Measurements from ENCODE around the gene NTN5.
A peak's percentile ranks its signal among the peaks of the same experiment; 100 is the strongest.

NTN5 gene

DNA sequence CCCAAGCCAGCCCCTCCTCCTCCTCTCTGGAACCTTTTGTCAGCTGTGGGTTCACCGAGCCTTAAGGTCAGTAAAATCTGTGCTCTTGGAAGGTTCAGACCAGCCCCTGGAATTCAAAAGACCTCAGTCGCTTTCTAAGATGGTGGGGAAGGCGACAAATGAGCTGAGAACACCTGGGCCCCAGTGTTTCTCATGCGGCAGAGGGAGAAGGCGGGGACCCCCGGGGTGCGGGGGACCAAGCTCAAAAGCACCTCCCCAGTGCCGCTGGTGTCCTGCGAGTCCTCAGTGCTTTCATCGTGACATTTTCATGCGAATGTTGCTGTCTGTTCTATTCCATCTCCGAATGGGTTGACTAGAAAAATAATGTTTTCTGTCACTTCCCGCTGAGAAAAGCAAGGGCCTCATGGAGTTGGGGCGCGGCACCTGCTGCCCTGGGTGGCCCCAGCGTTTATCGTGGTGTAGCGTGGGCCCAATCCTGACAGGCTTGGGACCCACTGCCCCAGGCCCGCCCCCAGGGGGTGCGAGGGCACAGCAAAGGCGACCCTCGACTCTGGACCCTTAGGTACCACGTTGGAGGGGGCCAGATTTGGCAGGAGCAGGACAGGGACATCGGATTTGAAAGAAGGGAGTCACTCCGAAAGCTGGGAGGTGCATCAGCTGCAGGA is 751 bp upstream of the NTN5 start:
- TF ChIP-seq JUND (IDR thresholded peaks at IDR 0.05; ENCODE audit: low read depth), result no peak
- no peak for DNase-seq (ENCODE audit: low read depth in 1 of 2, low spot score in 1 of 2)
- in situ Hi-C loops (cut with HindIII; ENCODE audit: low pct_unique_long_range_greater_than_20kb, low sequenced_read_pairs), result no loop called here

DNA sequence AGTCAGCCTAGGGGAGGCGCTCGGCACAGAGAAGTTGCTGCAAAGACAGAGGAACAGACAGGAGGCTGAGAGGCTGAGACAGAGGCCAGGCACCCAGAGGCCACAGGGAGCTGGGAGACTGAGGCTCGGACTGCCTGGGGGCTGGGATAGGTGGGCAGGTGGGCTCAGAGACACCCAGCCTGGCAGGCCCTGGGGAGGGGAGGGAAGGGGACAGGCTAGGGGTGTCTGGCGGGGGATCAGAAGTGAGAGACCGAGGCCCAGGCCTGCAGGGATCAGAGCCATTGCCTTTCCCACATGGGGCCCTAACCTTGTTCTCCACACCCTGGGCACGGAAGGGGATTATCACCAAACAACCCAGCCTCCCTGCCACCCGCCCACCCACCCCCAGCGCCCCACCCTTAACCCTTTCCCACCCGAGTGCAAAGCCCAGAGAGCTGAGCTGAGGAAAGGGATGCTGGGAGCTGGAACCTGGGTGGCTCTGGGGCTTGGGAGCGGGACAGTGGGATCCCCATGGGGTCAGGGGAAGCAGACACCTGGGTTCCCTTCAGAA is 1.3 kb downstream of the NTN5 start:
- no peak for TF ChIP-seq JUND (IDR thresholded peaks at IDR 0.05; ENCODE audit: low read depth)
- no peak for DNase-seq (ENCODE audit: low read depth in 1 of 2, low spot score in 1 of 2)
- in situ Hi-C loops (cut with HindIII; ENCODE audit: low pct_unique_long_range_greater_than_20kb, low sequenced_read_pairs), result no loop called here

DNA sequence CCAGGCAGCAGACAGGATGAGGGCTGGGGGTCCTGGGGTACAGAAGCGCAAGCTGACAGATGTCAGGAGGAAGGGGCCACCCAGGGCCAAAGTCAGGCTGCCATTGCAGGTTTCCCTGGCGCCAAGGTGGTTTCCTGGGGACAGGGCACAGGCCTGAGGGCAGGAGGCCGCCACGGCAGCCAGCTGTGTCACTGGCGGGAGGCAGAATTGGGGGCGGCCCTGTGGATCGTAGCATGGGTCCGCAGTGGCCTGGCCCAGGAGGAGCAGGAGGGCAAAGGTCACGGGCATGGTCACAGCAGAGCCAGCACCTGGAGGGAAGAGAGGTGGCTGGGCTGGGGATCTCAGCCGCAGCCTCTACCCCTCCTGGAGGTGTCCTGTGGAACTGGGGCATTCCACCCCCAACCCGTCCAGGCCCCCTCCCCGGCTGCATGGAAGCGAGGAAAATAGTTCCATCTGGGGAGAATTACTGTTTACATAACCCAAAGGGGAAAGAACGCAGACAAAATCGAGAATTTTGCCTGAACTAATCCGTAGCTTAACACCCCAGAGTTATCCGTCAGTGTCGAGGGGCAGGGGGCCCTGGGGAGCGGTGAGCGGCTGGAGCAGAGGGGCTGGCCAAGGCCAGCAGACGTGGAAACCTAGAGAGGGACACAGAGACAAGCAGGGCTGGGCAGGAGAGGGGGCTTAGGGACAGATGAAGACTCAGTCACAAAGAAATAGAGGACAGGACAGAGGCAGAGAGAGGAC is 1.9 kb downstream of the NTN5 start:
- TF ChIP-seq JUND (IDR thresholded peaks at IDR 0.05; ENCODE audit: low read depth), result no peak
- in situ Hi-C loops (cut with HindIII; ENCODE audit: low pct_unique_long_range_greater_than_20kb, low sequenced_read_pairs), result no loop called here
- DNase-seq (ENCODE audit: low read depth in 1 of 2, low spot score in 1 of 2), result no peak

DNA sequence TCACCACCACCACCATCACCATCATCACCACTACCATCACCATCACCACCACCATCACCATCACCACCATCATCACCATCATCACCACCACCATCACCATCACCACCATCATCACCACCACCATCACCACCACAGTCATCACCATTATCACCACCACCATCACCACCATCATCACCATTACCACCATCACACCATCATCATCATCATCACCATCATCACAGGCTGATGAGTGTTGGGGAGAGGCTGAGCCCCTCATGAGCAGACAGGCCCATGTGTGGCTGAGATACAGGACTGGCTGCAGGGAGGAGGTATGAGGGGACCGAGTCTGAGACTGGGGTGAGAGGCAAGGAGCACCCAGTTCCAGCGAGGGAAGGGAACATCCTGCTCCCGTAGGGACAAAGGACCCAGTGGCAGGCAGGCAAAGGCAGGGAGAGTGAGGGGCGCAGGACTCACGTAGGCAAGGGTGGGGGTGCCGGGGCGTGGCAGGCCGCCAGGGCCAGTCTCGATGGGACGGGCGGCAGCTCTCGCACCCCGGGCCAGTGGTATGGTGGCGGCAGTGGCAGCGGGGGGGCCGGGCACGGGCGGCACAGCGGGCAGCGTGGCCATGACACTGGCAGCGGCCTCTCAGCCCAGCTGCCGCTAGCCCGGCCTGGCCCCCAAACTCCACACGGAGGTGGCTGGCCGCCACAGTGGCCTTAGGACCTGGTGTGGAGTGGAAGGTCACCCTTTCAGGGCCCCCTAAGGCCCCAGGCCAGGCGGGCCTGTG is 2.7 kb downstream of the NTN5 start:
- in situ Hi-C loops (cut with HindIII; ENCODE audit: low pct_unique_long_range_greater_than_20kb, low sequenced_read_pairs), result no loop called here
- no peak for TF ChIP-seq JUND (IDR thresholded peaks at IDR 0.05; ENCODE audit: low read depth)
- no peak for DNase-seq (ENCODE audit: low read depth in 1 of 2, low spot score in 1 of 2)

DNA sequence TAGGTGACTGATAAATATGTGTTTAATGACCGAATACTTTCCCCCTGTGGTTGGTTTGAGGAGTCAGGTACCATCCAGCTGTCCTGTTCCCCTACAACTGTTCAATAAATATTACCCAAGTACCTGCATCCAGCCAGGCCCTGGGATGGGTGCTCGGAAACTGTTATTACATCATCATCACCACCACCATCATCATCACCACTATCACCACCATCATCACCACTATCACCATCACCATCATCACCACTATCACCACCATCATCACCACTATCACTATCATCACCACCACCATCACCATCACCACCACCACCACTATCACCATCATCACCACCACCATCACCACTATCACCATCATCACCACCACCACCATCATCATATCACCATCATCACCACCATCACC is 4.1 kb downstream of the NTN5 start:
- DNase-seq (ENCODE audit: low read depth in 1 of 2, low spot score in 1 of 2), result no peak
- no peak for TF ChIP-seq JUND (IDR thresholded peaks at IDR 0.05; ENCODE audit: low read depth)
- in situ Hi-C loops (cut with HindIII; ENCODE audit: low pct_unique_long_range_greater_than_20kb, low sequenced_read_pairs), result no loop called here

DNA sequence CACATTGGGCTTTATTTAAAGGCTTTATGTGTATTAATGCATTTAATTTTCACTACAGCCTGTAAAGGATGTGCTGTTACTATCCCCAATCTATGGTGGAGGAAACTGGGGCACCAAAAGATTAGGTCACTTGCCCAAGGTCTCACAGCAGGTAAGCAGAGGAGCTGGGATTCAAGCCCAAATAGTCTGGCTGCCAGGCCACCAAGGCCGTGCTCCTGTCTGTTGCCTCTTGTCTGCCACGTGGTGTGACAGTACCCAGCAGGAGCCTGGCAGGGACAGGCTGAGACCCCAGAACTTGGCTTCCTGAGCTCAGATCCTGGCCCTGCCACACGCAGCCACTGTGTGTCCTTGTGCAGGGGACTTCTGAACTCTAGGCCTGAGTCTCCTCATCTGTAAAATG is 4.5 kb downstream of the NTN5 start:
- in situ Hi-C loops (cut with HindIII; ENCODE audit: low pct_unique_long_range_greater_than_20kb, low sequenced_read_pairs), result no loop called here
- DNase-seq (ENCODE audit: low read depth in 1 of 2, low spot score in 1 of 2), result no peak
- no peak for TF ChIP-seq JUND (IDR thresholded peaks at IDR 0.05; ENCODE audit: low read depth)

DNA sequence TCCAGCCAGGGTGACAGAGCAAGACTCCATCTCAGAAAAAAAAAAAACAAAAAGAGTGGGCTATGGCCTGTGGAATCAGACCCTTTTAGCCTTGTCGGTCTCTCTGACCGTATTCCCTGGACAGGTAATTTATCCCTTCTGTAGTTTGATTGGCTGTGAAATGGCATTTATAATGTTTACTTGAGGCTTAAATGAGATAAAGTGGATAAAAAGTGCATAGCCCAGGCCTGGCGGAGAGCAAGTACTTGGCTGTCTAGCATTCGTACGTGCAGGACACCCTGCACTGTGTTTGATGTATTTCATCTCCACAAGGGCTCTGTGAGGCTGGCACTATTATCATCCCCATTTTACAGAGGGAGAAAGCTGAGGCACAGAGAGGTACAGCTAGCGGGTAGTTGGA is 7.0 kb downstream of the NTN5 start:
- TF ChIP-seq JUND (IDR thresholded peaks at IDR 0.05; ENCODE audit: low read depth), result no peak
- in situ Hi-C loops (cut with HindIII; ENCODE audit: low pct_unique_long_range_greater_than_20kb, low sequenced_read_pairs), result no loop called here
- DNase-seq (ENCODE audit: low read depth in 1 of 2, low spot score in 1 of 2), result peak; percentile 43

DNA sequence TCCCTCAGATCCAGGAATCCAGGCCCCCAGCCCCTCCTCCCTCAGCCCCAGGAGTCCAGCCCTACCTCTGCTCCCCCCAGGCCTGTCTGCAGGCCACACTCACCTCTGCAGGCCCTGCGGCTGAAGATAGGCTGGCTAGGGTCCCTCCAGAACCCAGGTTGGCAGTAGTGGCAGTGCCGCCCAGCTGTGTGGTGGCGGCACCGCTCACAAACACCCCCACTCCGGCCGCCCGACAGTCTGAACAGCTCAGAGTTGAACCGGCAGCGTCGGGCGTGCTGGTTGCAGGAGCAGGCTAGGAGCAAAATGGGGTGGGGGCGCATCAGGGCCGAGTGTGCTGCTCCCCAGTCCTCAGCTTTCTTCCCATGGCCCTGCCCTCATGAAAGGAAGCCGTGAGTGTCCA is 8.3 kb downstream of the NTN5 start:
- no peak for DNase-seq (ENCODE audit: low read depth in 1 of 2, low spot score in 1 of 2)
- TF ChIP-seq JUND (IDR thresholded peaks at IDR 0.05; ENCODE audit: low read depth), result no peak
- in situ Hi-C loops (cut with HindIII; ENCODE audit: low pct_unique_long_range_greater_than_20kb, low sequenced_read_pairs), result no loop called here

DNA sequence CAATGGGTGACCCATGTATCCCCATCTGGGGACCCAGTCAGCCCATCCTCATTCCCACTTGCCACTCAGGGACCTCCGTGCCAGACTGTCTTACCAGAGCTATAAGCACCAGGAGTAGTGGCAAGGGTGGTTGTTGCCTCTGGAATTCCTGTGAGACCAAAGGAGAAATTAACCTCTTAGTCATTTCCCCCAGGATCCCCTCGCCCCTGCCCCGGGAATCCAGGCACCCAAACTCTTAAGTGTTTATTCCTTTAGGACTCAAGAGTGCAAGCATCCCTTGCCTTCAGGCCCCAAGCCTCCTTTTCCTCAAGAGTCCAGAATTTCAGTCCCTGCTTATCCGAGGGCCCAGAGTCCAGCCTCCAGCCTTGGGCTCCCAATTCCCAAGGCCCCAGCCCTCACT is 9.2 kb downstream of the NTN5 start:
- in situ Hi-C loops (cut with HindIII; ENCODE audit: low pct_unique_long_range_greater_than_20kb, low sequenced_read_pairs), result no loop called here
- TF ChIP-seq JUND (IDR thresholded peaks at IDR 0.05; ENCODE audit: low read depth), result no peak
- no peak for DNase-seq (ENCODE audit: low read depth in 1 of 2, low spot score in 1 of 2)

DNA sequence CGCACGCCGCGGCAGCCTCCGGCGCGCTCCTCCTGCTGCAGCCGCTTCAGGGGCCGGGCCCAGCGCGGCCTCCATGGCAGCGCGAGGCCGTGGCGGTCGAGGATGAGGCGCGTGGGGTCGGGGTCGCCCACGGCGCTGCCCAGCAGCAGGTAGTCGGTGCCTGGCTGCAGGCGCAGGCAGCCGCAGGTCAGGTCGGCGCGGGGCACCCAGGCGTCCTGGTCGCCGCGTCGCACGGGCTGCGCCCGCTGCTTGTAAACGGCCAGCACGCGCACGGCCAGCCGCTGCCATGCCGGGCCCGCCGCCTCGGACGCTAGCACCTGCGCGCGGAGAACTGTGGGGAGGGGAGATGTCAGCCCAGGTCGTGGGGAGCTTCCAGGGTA is 11.1 kb downstream of the NTN5 start:
- DNase-seq (ENCODE audit: low read depth in 1 of 2, low spot score in 1 of 2), result no peak
- TF ChIP-seq JUND (IDR thresholded peaks at IDR 0.05; ENCODE audit: low read depth), result no peak
- in situ Hi-C loops (cut with HindIII; ENCODE audit: low pct_unique_long_range_greater_than_20kb, low sequenced_read_pairs), result no loop called here

DNA sequence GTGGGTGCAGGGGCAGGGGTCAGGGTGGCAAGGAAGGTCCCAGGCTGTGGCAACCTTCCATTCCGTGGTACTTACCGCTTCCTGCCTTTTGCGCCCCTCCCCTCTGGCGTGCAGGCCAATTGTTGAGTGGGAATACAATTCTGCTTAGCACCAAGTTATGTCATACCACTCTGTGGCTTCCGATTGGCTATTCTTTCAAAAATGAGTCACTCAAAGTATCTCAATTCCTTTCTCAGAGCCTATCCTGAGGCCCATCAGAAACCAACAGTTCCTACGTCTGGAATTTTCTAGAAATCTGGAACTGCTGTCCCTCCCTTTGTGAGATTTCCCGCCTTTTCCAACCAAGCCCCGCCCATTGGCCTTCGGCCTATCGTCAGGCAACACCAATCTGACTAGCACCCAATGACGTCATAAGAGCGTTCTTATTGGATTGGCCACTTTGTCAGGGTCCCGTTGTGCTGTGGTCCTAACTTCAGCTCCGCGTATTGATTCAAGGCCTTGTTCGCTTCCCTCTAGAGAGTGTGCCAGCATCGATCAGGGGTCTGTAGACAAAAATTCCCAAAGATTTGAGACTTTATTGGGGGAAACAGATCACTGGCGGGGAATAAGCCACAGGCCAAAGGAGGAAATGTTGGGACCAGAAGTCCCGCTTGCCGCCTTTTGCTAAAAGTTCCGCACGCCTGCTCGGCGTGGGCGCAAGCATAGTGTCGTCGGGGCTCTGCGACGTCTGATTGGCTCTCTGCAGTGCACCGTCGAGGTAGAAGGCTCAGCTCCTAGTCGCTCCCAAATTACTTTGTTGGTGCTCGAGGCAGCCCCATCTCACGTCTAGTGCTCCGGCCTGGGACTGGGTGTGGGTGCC is 11.7 kb downstream of the NTN5 start:
- in situ Hi-C loops (cut with HindIII; ENCODE audit: low pct_unique_long_range_greater_than_20kb, low sequenced_read_pairs), result no loop called here
- peak; percentile 89 to 91 for DNase-seq (ENCODE audit: low read depth in 1 of 2, low spot score in 1 of 2)

DNA sequence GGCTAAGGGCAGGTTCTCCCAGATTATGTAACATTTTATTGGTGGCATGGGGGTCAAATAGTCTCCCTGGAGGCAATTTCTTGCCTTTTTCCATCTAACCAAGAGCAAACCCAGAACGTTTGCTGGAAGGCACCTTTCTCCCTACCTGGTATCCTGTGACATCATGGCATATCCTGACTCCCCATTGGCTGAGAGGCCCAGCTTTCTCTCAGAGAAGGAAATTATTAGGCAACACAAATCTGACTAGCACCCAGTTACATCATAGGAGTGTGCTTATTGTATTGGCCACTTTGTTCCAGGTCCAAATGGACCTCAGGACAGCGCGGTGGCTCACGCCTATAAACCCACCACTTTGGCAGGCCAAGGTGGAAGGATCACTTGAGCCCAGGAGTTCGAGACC is 13.0 kb downstream of the NTN5 start:
- in situ Hi-C loops (cut with HindIII; ENCODE audit: low pct_unique_long_range_greater_than_20kb, low sequenced_read_pairs), result no loop called here
- TF ChIP-seq JUND (IDR thresholded peaks at IDR 0.05; ENCODE audit: low read depth), result no peak
- DNase-seq (ENCODE audit: low read depth in 1 of 2, low spot score in 1 of 2), result peak; percentile 90

More for the DNA sequence above, 11.7 kb downstream of the NTN5 start:
- TF ChIP-seq JUND (IDR thresholded peaks at IDR 0.05; ENCODE audit: low read depth), result no peak

All from T47D (cell line).